GM18519 (cell line): Measurements from ENCODE around the gene MEF2D.

Source experiments
- ATAC-seq: cut with Tn5 transposase; IDR thresholded peaks from one replicate; pipeline ENCODE4 v1.9.1; 2021; ENCODE audit warnings: mild to moderate bottlenecking, moderate library complexity; ENCODE audit not compliant: unreplicated experiment, low FRiP score

The MEF2D gene

GRCh38 chr1:156500543-156500792, at the start of gene MEF2D:
Gene MEF2D, minus strand, starts transcription at chr1:156500775. Its CDS starts 17,483 bp downstream, at chr1:156483292.
- no peak for ATAC-seq

- ATAC-seq: no peak
Measured at GRCh38 chr1:156550346-156550745, 49.8 kb upstream of the MEF2D start.

GRCh38 chr1:156549831-156550230, 49.3 kb upstream of the MEF2D start:
- no peak for ATAC-seq

- ATAC-seq: no peak
Measured at GRCh38 chr1:156549390-156549789, 48.8 kb upstream of the MEF2D start.

- no peak for ATAC-seq
Measured at GRCh38 chr1:156547982-156548381, 47.4 kb upstream of the MEF2D start.

- ATAC-seq: no peak
Measured at GRCh38 chr1:156547434-156547833, 46.9 kb upstream of the MEF2D start.

- no peak for ATAC-seq
Measured at GRCh38 chr1:156546267-156546666, 45.7 kb upstream of the MEF2D start.

- ATAC-seq: no peak
Measured at GRCh38 chr1:156544592-156545102, 44.1 kb upstream of the MEF2D start.

GRCh38 chr1:156543066-156543465, 42.5 kb upstream of the MEF2D start:
- ATAC-seq: no peak

- ATAC-seq: no peak
Measured at GRCh38 chr1:156540955-156541354, 40.4 kb upstream of the MEF2D start.

- no peak for ATAC-seq
Measured at GRCh38 chr1:156539818-156540355, 39.3 kb upstream of the MEF2D start.

GRCh38 chr1:156538711-156539440, 38.3 kb upstream of the MEF2D start:
- no peak for ATAC-seq

- ATAC-seq: no peak
Measured at GRCh38 chr1:156537027-156537426, 36.5 kb upstream of the MEF2D start.

GRCh38 chr1:156534424-156535060, 34.0 kb upstream of the MEF2D start:
- no peak for ATAC-seq

GRCh38 chr1:156533568-156534220, 33.1 kb upstream of the MEF2D start:
- no peak for ATAC-seq

- ATAC-seq: no peak
Measured at GRCh38 chr1:156532374-156532773, 31.8 kb upstream of the MEF2D start.

GRCh38 chr1:156530006-156530405, 29.4 kb upstream of the MEF2D start:
- no peak for ATAC-seq

GRCh38 chr1:156528875-156529425, 28.4 kb upstream of the MEF2D start:
- ATAC-seq: no peak

- no peak for ATAC-seq
Measured at GRCh38 chr1:156528231-156528630, 27.7 kb upstream of the MEF2D start.

GRCh38 chr1:156527584-156527983, 27.0 kb upstream of the MEF2D start:
- ATAC-seq: no peak

GRCh38 chr1:156525856-156526489, 25.4 kb upstream of the MEF2D start:
- no peak for ATAC-seq
